Ishikawa (cell line): ENCODE results near the gene TMCC1.

Experiments used
- CEBPB ChIP-seq: IDR thresholded peaks from 2 replicates; pipeline ENCODE4 v1.6.1; 2012
- CREB1 ChIP-seq: IDR thresholded peaks from 2 replicates; pipeline ENCODE4 v1.6.1; 2012; ENCODE audit warnings: low read depth
- EGR1 ChIP-seq: IDR thresholded peaks from 2 replicates; pipeline ENCODE4 v1.6.1; 2012
- EP300 ChIP-seq: IDR thresholded peaks from 2 replicates; pipeline ENCODE4 v1.6.1; 2012; ENCODE audit warnings: borderline replicate concordance
- FOXM1 ChIP-seq: IDR thresholded peaks from 2 replicates; pipeline ENCODE4 v1.6.1; 2012; ENCODE audit warnings: low read depth, borderline replicate concordance
- MAX ChIP-seq: IDR thresholded peaks from 2 replicates; pipeline ENCODE4 v1.6.1; 2012
- NFIC ChIP-seq: IDR thresholded peaks from 2 replicates; pipeline ENCODE4 v1.6.1; 2012
- RAD21 ChIP-seq: IDR thresholded peaks from 2 replicates; pipeline ENCODE4 v1.6.1; 2012; ENCODE audit warnings: low read depth
- REST ChIP-seq: IDR thresholded peaks from 2 replicates; pipeline ENCODE4 v1.6.1; 2012; ENCODE audit warnings: low read depth, mild to moderate bottlenecking
- TAF1 ChIP-seq: IDR thresholded peaks from 2 replicates; pipeline ENCODE4 v1.6.1; 2012; ENCODE audit warnings: low read depth, mild to moderate bottlenecking
- TCF12 ChIP-seq: IDR thresholded peaks from 2 replicates; pipeline ENCODE4 v1.6.1; 2012; ENCODE audit warnings: low read depth
- TEAD4 ChIP-seq: IDR thresholded peaks from 2 replicates; pipeline ENCODE4 v1.6.1; 2012
- USF1 ChIP-seq: IDR thresholded peaks from 2 replicates; pipeline ENCODE4 v1.6.1; 2012
- YY1 ChIP-seq: IDR thresholded peaks from 2 replicates; pipeline ENCODE4 v1.6.1; 2012; ENCODE audit warnings: low read depth
- ZBTB7A ChIP-seq: IDR thresholded peaks from 2 replicates; pipeline ENCODE4 v1.6.1; 2012; ENCODE audit warnings: low read depth

TMCC1 gene

GRCh38 chr3:129868912-129869311 is 24.6 kb downstream of the TMCC1 start:
- TF ChIP-seq CEBPB (no peak), NFIC (no peak), EP300 (no peak), TAF1 (no peak), CREB1 (no peak), YY1 (no peak), TEAD4 (no peak), TCF12 (no peak), USF1 (no peak), MAX (no peak), RAD21 (no peak), ZBTB7A (no peak), EGR1 (no peak), REST (no peak), FOXM1 (no peak)

GRCh38 chr3:129867506-129868124 is 25.9 kb downstream of the TMCC1 start:
- no peak for TF ChIP-seq EP300
- no peak for TF ChIP-seq ZBTB7A
- no peak for TF ChIP-seq EGR1
- no peak for TF ChIP-seq NFIC
- no peak for TF ChIP-seq FOXM1
- no peak for TF ChIP-seq YY1
- no peak for TF ChIP-seq CEBPB
- TF ChIP-seq MAX = no peak
- TF ChIP-seq TCF12 = no peak
- no peak for TF ChIP-seq USF1
- no peak for TF ChIP-seq TEAD4
- no peak for TF ChIP-seq REST
- TF ChIP-seq TAF1 = no peak
- TF ChIP-seq CREB1 = no peak
- no peak for TF ChIP-seq RAD21

GRCh38 chr3:129865806-129866205 is 27.7 kb downstream of the TMCC1 start:
- TF ChIP-seq TAF1 (no peak), ZBTB7A (no peak), EP300 (no peak), EGR1 (no peak)

GRCh38 chr3:129864519-129864918 is 29.0 kb downstream of the TMCC1 start:
- TF ChIP-seq NFIC (no peak), EGR1 (no peak), CREB1 (no peak), EP300 (no peak), FOXM1 (no peak)

GRCh38 chr3:129859272-129859671 is 34.2 kb downstream of the TMCC1 start:
- TF ChIP-seq MAX (no peak), TCF12 (no peak), CEBPB (no peak), NFIC (no peak), TEAD4 (no peak), RAD21 (no peak), YY1 (no peak), EGR1 (no peak), EP300 (no peak), REST (no peak), CREB1 (no peak), FOXM1 (no peak), USF1 (no peak), TAF1 (no peak), ZBTB7A (no peak)
